Activated CD4-positive, alpha-beta T cell treated with anti-CD3 and anti-CD28 coated beads, Interleukin-2, amount 10 ng/mL, durations not matched to agents 7 days and 5 days (primary cell): ENCODE data around the gene ACTL6A. TPM values are rescaled to one million over a fixed set of nuclear protein-coding genes. Genes with fewer than 3 reads are reported as not detected.

Source experiments
- CTCF ChIA-PET: fragments of 350-600 bp; sonication (Branson Sonifier 250); formaldehyde crosslinking; loops from one replicate; lab custom pipeline; 2021; ENCODE audit warnings: antibody characterized with exemption; lab: Charles Lee
- POLR2A ChIA-PET: fragments of 350-600 bp; sonication (Branson Sonifier 250); formaldehyde crosslinking; loops from one replicate; lab custom pipeline; 2021; ENCODE audit warnings: antibody characterized with exemption; lab: Charles Lee
- DNase-seq: peaks from one replicate; pipeline ENCODE4 v3.0.0-alpha.2; 2020
- H3K27ac Mint-ChIP-seq: one replicate; pipeline ENCODE4 v1.8.0; 2021; ENCODE audit warnings: mild to moderate bottlenecking, moderate library complexity, mixed read lengths
- H3K27me3 Mint-ChIP-seq: one replicate; pipeline ENCODE4 v1.8.0; 2021; ENCODE audit warnings: mixed read lengths
- H3K36me3 Mint-ChIP-seq: one replicate; pipeline ENCODE4 v1.8.0; 2021; ENCODE audit warnings: low read depth, mixed read lengths
- H3K4me1 Mint-ChIP-seq: one replicate; pipeline ENCODE4 v1.8.0; 2021; ENCODE audit warnings: mixed read lengths
- H3K4me3 Mint-ChIP-seq: one replicate; pipeline ENCODE4 v1.8.0; 2021; ENCODE audit warnings: mild to moderate bottlenecking, moderate library complexity, mixed read lengths
- H3K9me3 Mint-ChIP-seq: one replicate; pipeline ENCODE4 v1.8.0; 2021; ENCODE audit warnings: mixed read lengths
- total RNA-seq, 2 experiments: library from RNA; stranded (reverse); gene quantifications; one replicate each; pipeline ENCODE4 v1.2.3, GENCODE V29; 2021

The ACTL6A gene
- total RNA-seq, 2 experiments from 2014 or later: 88.7 to 89.5 TPM

DNA sequence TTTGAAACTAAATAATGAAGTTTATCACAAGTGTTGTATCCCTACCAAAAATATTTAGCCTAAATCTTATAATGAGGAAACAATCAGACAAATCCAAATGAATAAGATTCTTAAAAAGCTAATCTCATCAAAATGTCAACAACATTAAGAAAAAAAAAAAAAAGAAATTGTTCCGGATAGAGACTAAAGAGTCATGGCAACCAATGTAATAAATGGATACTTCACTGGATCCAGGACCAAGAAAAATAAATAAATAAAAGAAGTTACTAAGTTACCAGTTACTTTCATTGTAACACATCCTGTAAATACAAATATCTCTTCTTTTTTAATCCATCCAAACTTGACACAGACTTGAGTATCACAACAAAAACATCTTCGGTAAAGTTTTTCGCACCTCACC is 41.1 kb downstream of the ACTL6A start:
- no peak for DNase-seq
- Mint-ChIP-seq H3K36me3 (peaks cover 30% of the 10 kb centered on the region), H3K27ac (peak overlapping the region; percentile 99), H3K27me3 (no peaks in the 10 kb centered on the region), H3K9me3 (no peaks in the 10 kb centered on the region), H3K4me3 (peak overlapping the region; percentile 96), H3K4me1 (peaks cover 41% of the 10 kb centered on the region)
- ChIA-PET POLR2A (no interaction called here), CTCF (no interaction called here)

DNA sequence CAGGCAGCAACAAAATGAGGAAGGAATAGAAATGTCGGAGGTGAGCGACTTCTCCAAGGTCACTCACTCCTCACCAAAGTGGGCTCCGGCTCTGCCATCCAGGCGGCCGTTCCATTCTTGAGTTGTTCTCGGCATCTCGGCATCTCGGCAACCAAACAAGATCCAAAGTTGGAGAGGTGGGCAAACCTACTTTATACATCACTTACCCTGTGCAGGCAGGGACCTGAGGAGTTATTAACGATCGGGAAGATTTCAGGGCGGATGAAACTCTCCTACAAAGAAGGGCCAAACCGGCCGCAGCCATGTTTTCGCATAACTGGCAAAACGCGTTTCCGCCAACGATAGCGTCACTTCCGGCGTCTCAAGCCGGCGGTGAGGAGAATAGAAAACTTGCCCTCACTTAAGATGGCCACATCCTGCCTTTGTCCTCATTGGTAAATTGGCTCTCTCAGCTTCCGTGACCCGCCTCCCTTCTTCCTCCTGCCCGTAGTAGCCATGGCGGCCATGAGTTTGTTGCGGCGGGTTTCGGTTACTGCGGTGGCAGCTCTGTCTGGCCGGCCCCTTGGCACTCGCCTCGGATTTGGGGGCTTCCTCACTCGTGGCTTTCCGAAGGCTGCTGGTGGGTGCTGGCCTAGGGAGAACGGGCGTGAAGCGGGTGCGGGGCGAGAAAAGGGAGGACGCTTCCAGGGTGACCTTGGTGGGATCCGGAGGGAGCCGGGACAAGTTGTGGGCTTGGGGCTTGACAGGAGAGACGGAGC is 41.8 kb downstream of the ACTL6A start, which contains the start of the genes MRPL47 and NDUFB5:
Gene MRPL47 (minus strand): TSS at position 318 of the 758 bp plus-strand sequence. CDS start 14 bp downstream, at position 304.
Gene NDUFB5 (plus strand): TSS at position 474 of the 758 bp plus-strand sequence. CDS start 22 bp downstream, at position 496.
- Mint-ChIP-seq H3K27ac (peak within 1 kb of the TSS; percentile 99), H3K4me3 (peak within 1 kb of the TSS; percentile 96), H3K36me3 (peaks cover 26% of the 10 kb centered on the region), H3K4me1 (peaks cover 46% of the 10 kb centered on the region), H3K9me3 (no peaks in the 10 kb centered on the region), H3K27me3 (no peaks in the 10 kb centered on the region)
- POLR2A ChIA-PET: interaction anchor here (0.5 kb wide), 1 partner anchor 17 kb away, joined by 3 read pairs; no protein-coding TSS in a partner anchor
- peak; percentile 96 for DNase-seq
- CTCF ChIA-PET: interaction anchor here (0.7 to 1.1 kb wide), 3 partner anchors 9 to 44 kb away, joined by 3 to 4 read pairs (median 3); no protein-coding TSS in a partner anchor

GRCh38 chr3:179606534-179607085 is 43.9 kb downstream of the ACTL6A start:
- Mint-ChIP-seq H3K36me3 (peaks cover 20% of the 10 kb centered on the region), H3K4me3 (no peak overlapping the region), H3K27ac (no peak overlapping the region), H3K4me1 (peaks cover 54% of the 10 kb centered on the region), H3K27me3 (no peaks in the 10 kb centered on the region), H3K9me3 (no peaks in the 10 kb centered on the region)
- ChIA-PET POLR2A (no interaction called here), CTCF (interaction anchor here (0.6 to 1.5 kb wide), 2 partner anchors 41 to 1108 kb away, joined by 3 to 4 read pairs; no protein-coding TSS in a partner anchor)
- DNase-seq: no peak

GRCh38 chr3:179608931-179609720 is 46.4 kb downstream of the ACTL6A start:
- ChIA-PET POLR2A (no interaction called here), CTCF (no interaction called here)
- peaks cover 20% of the 10 kb centered on the region for H3K36me3 Mint-ChIP-seq
- H3K4me1 Mint-ChIP-seq: peaks cover 50% of the 10 kb centered on the region
- peak overlapping the region; percentile 94 for H3K27ac Mint-ChIP-seq
- H3K9me3 Mint-ChIP-seq: no peaks in the 10 kb centered on the region
- H3K4me3 Mint-ChIP-seq: peak overlapping the region; percentile 58
- peak; percentile 44 for DNase-seq
- no peaks in the 10 kb centered on the region for H3K27me3 Mint-ChIP-seq

DNA sequence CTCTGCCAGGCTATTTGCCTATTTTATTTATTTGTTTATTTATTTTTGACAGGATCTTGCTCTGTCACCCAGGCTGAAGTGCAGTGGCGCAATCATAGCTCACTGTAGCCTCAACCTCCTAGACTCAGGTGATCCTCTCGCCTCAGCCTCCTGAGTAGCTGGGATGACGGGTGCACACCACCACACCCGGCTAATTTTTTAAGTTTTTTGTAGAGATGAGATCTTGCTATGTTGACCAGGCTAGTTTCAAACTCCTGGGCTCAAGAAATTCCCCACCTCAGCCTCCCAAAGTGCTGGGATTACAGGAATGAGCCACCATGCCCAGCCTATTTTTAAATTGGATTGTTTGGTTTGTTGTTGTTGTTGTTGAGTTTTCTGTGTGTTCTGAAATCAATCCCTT is 47.3 kb downstream of the ACTL6A start:
- Mint-ChIP-seq H3K27ac (peak overlapping the region; percentile 57), H3K4me3 (no peak overlapping the region), H3K36me3 (peaks cover 18% of the 10 kb centered on the region), H3K9me3 (no peaks in the 10 kb centered on the region), H3K4me1 (peaks cover 46% of the 10 kb centered on the region), H3K27me3 (no peaks in the 10 kb centered on the region)
- no peak for DNase-seq
- ChIA-PET POLR2A (no interaction called here), CTCF (no interaction called here)

DNA sequence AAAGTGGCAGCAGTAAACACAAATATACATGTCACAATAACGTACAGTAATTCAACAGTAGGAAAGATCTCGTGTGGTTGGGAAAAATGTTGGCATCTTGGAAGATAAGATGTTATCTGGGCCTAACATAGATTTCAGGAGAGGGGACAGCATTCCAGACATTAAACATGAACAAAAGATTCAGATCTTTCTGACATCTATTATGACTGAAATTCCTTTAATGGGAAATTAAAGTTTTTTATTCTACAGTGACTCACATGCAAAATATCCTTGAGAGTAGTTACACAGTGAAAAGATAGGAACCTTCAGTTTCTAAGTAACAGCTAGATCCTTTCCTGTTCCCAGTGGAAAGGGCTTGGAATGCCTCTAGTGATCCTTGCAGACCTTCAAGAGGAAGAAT is 51.1 kb downstream of the ACTL6A start:
- ChIA-PET CTCF (interaction anchor here (1.3 kb wide), 1 partner anchor 9 kb away, joined by 3 read pairs; the partner anchor contains the start of genes MRPL47 and NDUFB5), POLR2A (no interaction called here)
- no peak for DNase-seq
- Mint-ChIP-seq H3K27me3 (no peaks in the 10 kb centered on the region), H3K4me1 (peaks cover 21% of the 10 kb centered on the region), H3K4me3 (no peak overlapping the region), H3K9me3 (peaks cover 2% of the 10 kb centered on the region), H3K36me3 (peaks cover 20% of the 10 kb centered on the region), H3K27ac (no peak overlapping the region)

GRCh38 chr3:179615458-179616173 is 52.9 kb downstream of the ACTL6A start:
- peaks cover 7% of the 10 kb centered on the region for H3K4me1 Mint-ChIP-seq

GRCh38 chr3:179622023-179622422 is 59.3 kb downstream of the ACTL6A start:
- Mint-ChIP-seq H3K36me3 (peaks cover 56% of the 10 kb centered on the region), H3K4me1 (no peaks in the 10 kb centered on the region), H3K9me3 (peaks cover 2% of the 10 kb centered on the region), H3K27ac (no peak overlapping the region), H3K4me3 (no peak overlapping the region), H3K27me3 (no peaks in the 10 kb centered on the region)
- POLR2A ChIA-PET: interaction anchor here (0.6 kb wide), 1 partner anchor 17 kb away, joined by 3 read pairs; the partner anchor contains the start of gene NDUFB5
- CTCF ChIA-PET: interaction anchor here (1.3 kb wide), 1 partner anchor 10 kb away, joined by 5 read pairs; no protein-coding TSS in a partner anchor
- no peak for DNase-seq

More at GRCh38 chr3:179615458-179616173, 52.9 kb downstream of the ACTL6A start:
- H3K4me3 Mint-ChIP-seq: no peak overlapping the region
- no peak overlapping the region for H3K27ac Mint-ChIP-seq
- H3K27me3 Mint-ChIP-seq: no peaks in the 10 kb centered on the region
- H3K9me3 Mint-ChIP-seq: peaks cover 2% of the 10 kb centered on the region
- DNase-seq: no peak
- ChIA-PET CTCF (interaction anchor here (0.8 to 1.5 kb wide), 3 partner anchors 15 to 34 kb away, joined by 3 read pairs; no protein-coding TSS in a partner anchor), POLR2A (no interaction called here)
- peaks cover 34% of the 10 kb centered on the region for H3K36me3 Mint-ChIP-seq

- H3K9me3 Mint-ChIP-seq: no peaks in the 10 kb centered on the region
Observed at GRCh38 chr3:179624451-179624850, 61.7 kb downstream of the ACTL6A start.

GRCh38 chr3:179630753-179631451 is 68.2 kb downstream of the ACTL6A start:
- no peak overlapping the region for H3K27ac Mint-ChIP-seq
- no peak overlapping the region for H3K4me3 Mint-ChIP-seq
- no peaks in the 10 kb centered on the region for H3K4me1 Mint-ChIP-seq
- no peaks in the 10 kb centered on the region for H3K9me3 Mint-ChIP-seq
- H3K27me3 Mint-ChIP-seq: no peaks in the 10 kb centered on the region
- peaks cover 3% of the 10 kb centered on the region for H3K36me3 Mint-ChIP-seq
- no peak for DNase-seq
- ChIA-PET CTCF (interaction anchor here (1.0 to 1.4 kb wide), 3 partner anchors 9 to 19 kb away, joined by 3 to 5 read pairs (median 3); no protein-coding TSS in a partner anchor), POLR2A (no interaction called here)

More at GRCh38 chr3:179624451-179624850, 61.7 kb downstream of the ACTL6A start:
- Mint-ChIP-seq H3K4me1 (no peaks in the 10 kb centered on the region), H3K27me3 (no peaks in the 10 kb centered on the region), H3K36me3 (peaks cover 45% of the 10 kb centered on the region), H3K27ac (no peak overlapping the region), H3K4me3 (no peak overlapping the region)
- POLR2A ChIA-PET: interaction anchor here (0.6 kb wide), 1 partner anchor 22 kb away, joined by 3 read pairs; no protein-coding TSS in a partner anchor
- no peak for DNase-seq
- CTCF ChIA-PET: no interaction called here
